Left ventricle myocardium inferior (tissue), 1 donor: Measurements from ENCODE around the gene SLIT3. TPM values are rescaled to one million over a fixed set of nuclear protein-coding genes. Genes with fewer than 3 reads are reported as not detected.

ENCODE experiments used
- DNase-seq: peaks from one replicate; pipeline ENCODE4 v3.0.0-alpha.2; 2020
- H3K27ac ChIP-seq: fragments of 200-600 bp; replicated peaks from 2 replicates; pipeline ENCODE4 v1.8.0; 2021
- H3K27me3 ChIP-seq: fragments of 200-600 bp; 2 replicates; pipeline ENCODE4 v1.8.0; 2021; ENCODE audit warnings: low read depth
- H3K36me3 ChIP-seq: fragments of 200-600 bp; 2 replicates; pipeline ENCODE4 v1.8.0; 2021
- H3K4me1 ChIP-seq: fragments of 200-600 bp; 2 replicates; pipeline ENCODE4 v1.8.0; 2021
- H3K4me3 ChIP-seq: fragments of 200-600 bp; 2 replicates; pipeline ENCODE4 v1.8.0; 2021; ENCODE audit warnings: mild to moderate bottlenecking, moderate library complexity
- H3K9me3 ChIP-seq: fragments of 200-600 bp; replicated peaks from 2 replicates; pipeline ENCODE4 v1.8.0; 2021
- intact Hi-C: fragments of 100-400 bp; cut with micrococcal nuclease; formaldehyde crosslinking; loops from one replicate; pipeline ENCODE4 v1.11.0; 2022
- total RNA-seq: library from RNA; stranded (reverse); fragmentation: NEBNext Ultra II Directional; extraction: Animal tissue kit (Norgen Biotek cat#: 25700); gene quantifications from one replicate; pipeline ENCODE4 v1.2.1, GENCODE V29; 2021
- TF ChIP-seq, protein P1 (sequence below): fragments of 200-600 bp; IDR thresholded peaks from 2 replicates; pipeline ENCODE4 v1.8.0; 2021; ENCODE audit warnings: antibody characterized with exemption, mild to moderate bottlenecking, borderline replicate concordance
- donor health status: DM: no; HTN: yes; CAD: no; lungs with severe emphysema.

Gene SLIT3
- total RNA-seq, 1 donor from 2014 or later: 22.7 TPM

DNA sequence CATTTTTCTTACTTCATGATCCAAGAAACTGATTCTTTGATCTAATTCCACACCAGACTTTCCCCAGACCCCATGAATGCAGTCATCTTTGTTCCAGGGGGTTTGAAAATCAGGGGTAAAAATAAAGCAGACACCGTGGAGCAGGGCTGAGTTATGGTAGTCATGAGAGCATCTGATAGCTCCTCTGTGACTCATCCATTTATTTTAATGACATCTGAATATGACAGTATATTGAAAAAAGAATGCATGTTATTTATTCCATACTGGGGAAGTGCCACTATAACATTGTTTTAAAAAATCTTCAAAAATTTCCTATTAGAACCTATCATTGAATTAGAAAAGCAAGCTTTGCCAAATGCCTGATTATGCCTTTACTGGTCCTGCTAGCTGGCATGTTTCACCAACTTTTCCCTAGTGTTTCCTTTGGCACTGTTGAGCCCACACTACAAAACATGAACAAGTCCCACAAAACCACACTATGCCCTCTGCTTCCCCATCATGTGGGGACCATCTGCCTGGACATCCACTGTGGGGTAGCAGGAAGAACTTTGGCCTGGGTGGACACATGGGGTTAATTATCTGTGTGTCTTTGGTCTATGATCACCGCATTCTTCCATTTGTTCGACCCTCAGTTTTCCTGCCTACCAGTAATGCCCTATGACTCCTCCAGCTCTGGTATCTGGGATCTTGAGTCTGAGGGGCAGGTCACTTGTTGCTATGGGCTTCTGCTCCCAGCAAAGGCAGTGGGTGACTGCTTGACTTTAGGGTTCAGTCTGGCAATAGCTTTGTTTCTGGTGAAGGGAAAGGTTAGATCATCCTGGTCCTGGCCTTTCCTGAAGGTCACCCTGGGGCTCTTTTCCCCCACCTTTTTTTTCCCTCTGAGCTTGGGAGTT lies 639.1 kb downstream of the SLIT3 start:
- TF ChIP-seq, protein P1, sequence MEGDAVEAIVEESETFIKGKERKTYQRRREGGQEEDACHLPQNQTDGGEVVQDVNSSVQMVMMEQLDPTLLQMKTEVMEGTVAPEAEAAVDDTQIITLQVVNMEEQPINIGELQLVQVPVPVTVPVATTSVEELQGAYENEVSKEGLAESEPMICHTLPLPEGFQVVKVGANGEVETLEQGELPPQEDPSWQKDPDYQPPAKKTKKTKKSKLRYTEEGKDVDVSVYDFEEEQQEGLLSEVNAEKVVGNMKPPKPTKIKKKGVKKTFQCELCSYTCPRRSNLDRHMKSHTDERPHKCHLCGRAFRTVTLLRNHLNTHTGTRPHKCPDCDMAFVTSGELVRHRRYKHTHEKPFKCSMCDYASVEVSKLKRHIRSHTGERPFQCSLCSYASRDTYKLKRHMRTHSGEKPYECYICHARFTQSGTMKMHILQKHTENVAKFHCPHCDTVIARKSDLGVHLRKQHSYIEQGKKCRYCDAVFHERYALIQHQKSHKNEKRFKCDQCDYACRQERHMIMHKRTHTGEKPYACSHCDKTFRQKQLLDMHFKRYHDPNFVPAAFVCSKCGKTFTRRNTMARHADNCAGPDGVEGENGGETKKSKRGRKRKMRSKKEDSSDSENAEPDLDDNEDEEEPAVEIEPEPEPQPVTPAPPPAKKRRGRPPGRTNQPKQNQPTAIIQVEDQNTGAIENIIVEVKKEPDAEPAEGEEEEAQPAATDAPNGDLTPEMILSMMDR: no peak
- Histone ChIP-seq H3K27ac (no peak overlapping the region), H3K9me3 (no peaks in the 10 kb centered on the region), H3K27me3 (peaks cover 13% of the 10 kb centered on the region), H3K36me3 (no peaks in the 10 kb centered on the region), H3K4me3 (no peak overlapping the region), H3K4me1 (peaks cover 9% of the 10 kb centered on the region)
- intact Hi-C loops: no loop called here
- no peak for DNase-seq

DNA sequence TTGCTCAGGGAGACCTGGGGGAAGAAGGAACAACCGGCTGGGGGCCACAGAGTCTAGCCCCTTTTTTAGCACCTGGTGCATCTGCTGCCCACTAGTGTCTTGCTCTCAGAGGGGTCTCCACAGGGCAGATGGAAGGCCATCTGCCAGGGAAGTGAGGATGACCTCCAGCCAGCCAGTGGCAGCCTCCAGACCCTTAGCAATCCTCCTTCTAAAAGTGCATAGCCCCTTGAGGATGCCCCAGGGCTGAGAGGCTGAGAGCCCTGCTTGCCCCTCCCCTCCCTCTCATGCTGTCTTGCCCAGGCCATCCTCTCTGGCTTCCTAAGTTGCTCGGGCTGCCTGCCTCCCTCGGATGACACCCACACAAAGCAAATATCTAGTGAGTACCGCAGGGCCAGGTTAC lies 640.2 kb downstream of the SLIT3 start:
- Histone ChIP-seq H3K9me3 (no peaks in the 10 kb centered on the region), H3K4me1 (peaks cover 20% of the 10 kb centered on the region), H3K36me3 (no peaks in the 10 kb centered on the region), H3K27me3 (peaks cover 13% of the 10 kb centered on the region), H3K27ac (no peak overlapping the region), H3K4me3 (no peak overlapping the region)
- TF ChIP-seq, protein P1: no peak
- no peak for DNase-seq
- intact Hi-C loops: no loop called here

DNA sequence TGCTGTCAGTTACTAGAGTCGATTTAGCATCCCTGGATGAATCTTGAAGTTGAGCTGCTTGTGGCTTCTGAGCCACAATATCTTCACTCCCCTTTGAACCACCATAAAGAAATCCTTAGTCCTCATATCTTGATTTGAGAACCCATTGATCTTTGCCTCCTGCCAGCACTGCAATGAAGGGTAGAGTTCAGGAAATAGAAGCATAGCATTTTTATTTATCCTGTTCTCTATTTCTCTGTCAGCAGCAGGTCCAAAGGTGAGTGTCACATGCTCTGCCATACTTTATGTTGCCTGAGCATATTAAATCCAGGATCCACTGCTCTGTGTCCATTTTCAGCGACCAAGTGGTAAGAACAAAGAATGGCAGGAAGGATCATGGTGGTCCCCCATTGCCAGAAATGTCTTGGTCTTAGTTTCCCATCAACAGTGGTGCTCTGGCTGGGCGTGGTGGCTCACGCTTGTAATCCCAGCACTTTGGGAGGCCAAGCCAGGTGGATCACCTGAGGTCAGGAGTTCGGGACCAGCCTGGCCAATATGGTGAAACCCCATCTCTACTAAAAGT lies 641.6 kb downstream of the SLIT3 start:
- no peaks in the 10 kb centered on the region for H3K36me3 ChIP-seq
- peaks cover 13% of the 10 kb centered on the region for H3K27me3 ChIP-seq
- no peak overlapping the region for H3K4me3 ChIP-seq
- H3K27ac ChIP-seq: peak overlapping the region; percentile 54
- TF ChIP-seq, protein P1: no peak
- no peaks in the 10 kb centered on the region for H3K9me3 ChIP-seq
- no peak for DNase-seq
- peaks cover 20% of the 10 kb centered on the region for H3K4me1 ChIP-seq
- intact Hi-C loops: no loop called here

DNA sequence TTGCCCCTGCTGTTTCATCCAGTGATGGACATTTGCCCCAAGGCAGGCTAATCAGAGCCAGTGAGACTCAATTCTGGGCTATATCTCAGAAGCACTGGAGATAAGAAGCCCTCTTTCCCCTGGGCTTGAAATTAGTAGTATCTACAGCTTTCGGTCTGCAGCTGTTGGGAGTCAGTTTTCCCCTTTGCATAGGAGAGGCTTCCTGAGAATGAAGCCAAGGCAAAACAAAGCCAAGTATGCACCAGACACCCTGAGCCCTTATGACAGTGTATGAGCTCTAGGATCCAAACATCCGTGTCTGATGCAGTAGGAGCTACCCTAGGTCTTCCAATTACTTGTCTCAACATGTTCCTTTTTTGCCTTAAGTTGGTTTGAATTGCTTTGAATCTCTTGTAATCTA lies 642.5 kb downstream of the SLIT3 start:
- Histone ChIP-seq H3K4me3 (no peak overlapping the region), H3K27ac (peak overlapping the region; percentile 54), H3K4me1 (peaks cover 27% of the 10 kb centered on the region), H3K36me3 (no peaks in the 10 kb centered on the region), H3K27me3 (peaks cover 13% of the 10 kb centered on the region), H3K9me3 (no peaks in the 10 kb centered on the region)
- intact Hi-C loops: no loop called here
- TF ChIP-seq, protein P1: no peak
- no peak for DNase-seq

DNA sequence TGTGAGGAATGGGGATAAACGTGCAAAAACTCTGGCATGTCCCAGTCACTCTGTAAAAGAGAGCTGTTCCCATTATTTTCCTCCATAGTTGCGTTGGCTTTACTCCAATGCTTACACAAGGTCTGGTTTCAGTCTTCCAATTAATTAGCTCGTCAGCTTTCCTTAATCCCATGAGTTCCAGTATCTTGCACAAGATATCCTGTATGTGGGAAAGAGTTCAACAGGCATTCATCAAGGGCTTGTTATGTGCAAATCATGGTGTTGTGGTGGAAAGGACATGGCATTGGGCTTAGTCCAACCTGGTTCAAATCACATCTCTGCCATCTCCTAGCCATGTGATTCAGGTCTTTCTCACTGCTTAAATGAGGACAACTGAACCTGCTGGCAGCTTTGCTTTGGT lies 644.3 kb downstream of the SLIT3 start:
- intact Hi-C loops: no loop called here
- TF ChIP-seq, protein P1: no peak
- peaks cover 30% of the 10 kb centered on the region for H3K4me1 ChIP-seq
- peaks cover 17% of the 10 kb centered on the region for H3K27me3 ChIP-seq
- no peak overlapping the region for H3K4me3 ChIP-seq
- H3K9me3 ChIP-seq: no peaks in the 10 kb centered on the region
- H3K27ac ChIP-seq: peak overlapping the region; percentile 54
- H3K36me3 ChIP-seq: no peaks in the 10 kb centered on the region
- DNase-seq: no peak
